ENCODE results near the gene RRN3. TPM values are rescaled to one million over a fixed set of nuclear protein-coding genes. Genes with fewer than 3 reads are reported as not detected.

Gene RRN3
- total RNA-seq, 1 experiment from 2014 or later, result 57.7 TPM

DNA sequence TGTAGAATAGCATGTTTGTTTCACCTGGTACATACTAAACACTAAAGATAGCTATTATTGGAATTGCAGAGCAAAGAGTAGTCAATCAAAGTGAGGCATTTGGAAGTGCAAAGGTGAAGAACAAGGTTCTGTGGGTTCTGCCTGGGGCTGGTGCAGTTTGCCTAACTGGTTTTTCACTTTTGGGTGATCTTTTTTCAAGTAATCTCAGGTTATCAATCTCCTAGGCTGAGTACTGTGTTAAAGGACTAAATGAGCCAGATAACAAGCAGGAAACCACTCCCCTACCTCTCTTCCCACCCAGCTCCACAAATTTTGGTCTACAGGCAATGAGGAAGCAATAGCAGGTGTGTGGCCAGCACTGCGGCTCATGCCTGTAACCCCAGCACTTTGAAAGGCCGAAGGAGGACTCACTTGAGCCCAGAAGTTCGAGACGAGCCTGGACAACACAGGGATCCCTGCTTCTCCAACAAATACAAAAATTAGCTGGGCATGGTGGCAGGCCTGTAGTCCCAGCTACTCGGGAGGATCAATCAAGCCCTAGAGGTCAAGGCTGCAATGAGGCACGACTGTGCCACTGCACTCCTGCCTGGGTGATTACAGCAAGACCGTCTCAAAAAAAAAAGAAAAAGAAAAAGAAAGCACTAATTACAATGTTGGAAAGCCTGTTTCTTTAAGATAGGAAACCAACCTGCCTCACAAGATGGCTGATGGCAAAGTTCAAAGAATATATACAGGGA is 36.2 kb downstream of the RRN3 start:
- ATAC-seq (no peak), DNase-seq (ENCODE audit: low read depth, low spot score) (no peak)
- ChIA-PET POLR2A (no interaction called here), RAD21 (ENCODE audit: low non-redundant PET in 1 of 2, low total read pairs in 2 of 2, uncharacterized antibody in 2 of 2, unreplicated experiment in 2 of 2) (no interaction called here), CTCF (no interaction called here)
- Histone ChIP-seq H3K27me3 (ENCODE audit: insufficient read depth, low read length) (no peaks in the 10 kb centered on the region), H3K4me1 (ENCODE audit: control insufficient read depth in 1 of 2, insufficient read depth in 2 of 2, low read length in 2 of 2) (peaks cover 0 to 15% of the 10 kb centered on the region in 2 experiments; a peak in 2 of 4 replicates), H3K9me2 (ENCODE audit: insufficient read depth) (no peaks in the 10 kb centered on the region), H3K79me2 (ENCODE audit: insufficient read depth, low read length) (no peaks in the 10 kb centered on the region; the same call in 1 of the 2 replicates), H3K36me3 (ENCODE audit: control insufficient read depth in 1 of 2, insufficient read depth in 2 of 2, low read length in 2 of 2) (peaks cover 25 to 30% of the 10 kb centered on the region in 2 experiments; a peak in 3 of 4 replicates), H4K20me1 (ENCODE audit: insufficient read depth) (no peaks in the 10 kb centered on the region), H3K27ac (ENCODE audit: low read depth, low read length) (no peak overlapping the region), H3K4me2 (ENCODE audit: low read length) (no peak overlapping the region), H3K9ac (ENCODE audit: low read length) (no peak overlapping the region), H3K9me3 (ENCODE audit: control insufficient read depth in 1 of 2, insufficient read depth in 1 of 2, low read depth in 1 of 2, low read length in 2 of 2) (no peaks in the 10 kb centered on the region), H2AFZ (ENCODE audit: low read depth, low read length, poor library complexity, severe bottlenecking) (no peak overlapping the region), H3K4me3 (replicated peaks in 1 of 2; ENCODE audit: low read depth in 1 of 2, low read length in 2 of 2) (no peak overlapping the region)
- intact Hi-C loops (cut with micrococcal nuclease), result no loop called here
- BruUV-seq (replicated peaks), result no TSS peak
- TF ChIP-seq POLR2AphosphoS5 (IDR thresholded peaks at IDR 0.05; ENCODE audit: low read depth, low read length), result no peak
- TF ChIP-seq TCF7L2 (IDR thresholded peaks at IDR 0.05; ENCODE audit: borderline replicate concordance, extremely low read depth, insufficient read depth, insufficient read length), result no peak
- TF ChIP-seq ELF1 (IDR thresholded peaks at IDR 0.05; ENCODE audit: borderline replicate concordance, low read depth), result no peak
- no peak for TF ChIP-seq EGR1 (IDR thresholded peaks at IDR 0.05; ENCODE audit: low read depth)
- no peak for TF ChIP-seq CBX3 (IDR thresholded peaks at IDR 0.05; ENCODE audit: low read depth)
- no peak for TF ChIP-seq REST (IDR thresholded peaks at IDR 0.05; ENCODE audit: low read depth)
- no peak for TF ChIP-seq CEBPB (IDR thresholded peaks at IDR 0.05; ENCODE audit: low read depth)
- TF ChIP-seq EZH2phosphoT487 (IDR thresholded peaks at IDR 0.05; ENCODE audit: borderline replicate concordance), result no peak
- TF ChIP-seq SIN3A (IDR thresholded peaks at IDR 0.05; ENCODE audit: low read depth), result no peak
- no peak for TF ChIP-seq JUND (IDR thresholded peaks at IDR 0.05)
- TF ChIP-seq YY1 (IDR thresholded peaks at IDR 0.05; ENCODE audit: extremely low read depth, insufficient replicate concordance, low read depth, low read length), result no peak
- TF ChIP-seq SP1 (IDR thresholded peaks at IDR 0.05; ENCODE audit: low read depth), result no peak

Data from HCT116 (cell line).